ENCODE measurements around the gene FER. TPM values are rescaled to one million over a fixed set of nuclear protein-coding genes. Genes with fewer than 3 reads are reported as not detected.

The FER gene
- total and polyA plus RNA-seq, 2 of the 8 experiments (the other 6 are each of a cell fraction or from before 2014, with no cell fraction given) = 1.3 to 15.8 TPM

DNA sequence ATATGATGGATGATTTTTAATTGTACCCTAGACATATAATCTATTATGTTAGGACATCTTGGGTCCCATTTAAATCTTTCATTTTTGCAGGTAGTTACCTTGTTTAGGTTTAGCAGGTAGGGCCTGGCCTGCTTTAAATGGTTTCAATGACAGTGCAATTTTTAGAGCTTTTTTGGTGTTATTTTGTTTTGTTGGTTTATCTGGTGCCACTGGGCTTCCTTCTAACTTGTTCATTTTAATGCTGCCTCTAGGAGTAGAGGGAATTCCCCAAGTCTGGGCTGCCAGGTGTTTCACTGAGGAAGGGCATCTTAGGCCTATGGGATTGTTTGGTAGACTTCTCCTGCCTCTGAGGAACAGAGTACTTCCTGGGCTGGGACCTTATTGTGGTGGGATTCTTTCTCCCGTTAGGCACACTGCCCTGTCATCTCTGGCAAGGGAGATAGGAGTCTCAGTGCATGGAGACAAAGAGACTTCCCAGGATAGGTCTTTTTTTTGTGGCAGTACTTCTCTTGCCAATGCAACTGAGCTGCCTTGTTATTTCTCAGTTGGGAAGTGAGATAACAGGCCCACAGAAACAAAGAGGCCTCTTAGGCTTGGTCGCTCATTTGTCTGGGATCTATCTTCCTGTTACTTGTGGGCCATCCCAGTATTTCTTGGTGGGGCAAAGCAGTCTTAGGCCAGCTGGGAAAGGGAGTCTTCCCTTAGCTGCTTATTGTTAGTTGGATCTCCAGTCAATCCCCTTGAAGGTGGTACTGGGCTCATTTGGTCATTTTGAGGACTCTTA lies 282.9 kb downstream of the FER start:
- ChIA-PET POLR2A (ENCODE audit: partially characterized antibody) (no interaction called here), CTCF (ENCODE audit: partially characterized antibody) (interaction anchor here (0.6 to 1.0 kb wide), 2 partner anchors 41 to 576 kb away, joined by 3 read pairs; no protein-coding TSS in a partner anchor)
- no peak overlapping the region for H4K5ac ChIP-seq (ENCODE audit: insufficient read length, low read depth, low read length)
- no peaks in the 10 kb centered on the region for H3K23me2 ChIP-seq (ENCODE audit: low read depth, low read length)
- DNase-seq (ENCODE audit: low read depth in 1 of 2, low spot score in 2 of 2) (no peak), FAIRE-seq (no peak)
- no peak overlapping the region for H3K27ac ChIP-seq (ENCODE audit: low read depth, low read length)
- WGBS, 2 experiments (ENCODE audit: extremely low coverage in 1 of 2, insufficient coverage in 1 of 2, insufficient read length in 1 of 2, insufficient replicate concordance in 2 of 2, low coverage in 1 of 2, low lambda C conversion rate in 2 of 2, missing lambda C conversion rate in 1 of 2) = 93% methylated on average over 2 of the region's 2 CpGs; no CpG with 5 or more reads in 1 of the 2 experiments
- no peak overlapping the region for H2AFZ ChIP-seq (ENCODE audit: low read length)
- no peak overlapping the region for H3K4ac ChIP-seq (replicated peaks; ENCODE audit: insufficient read length, low read depth, low read length)
- H2BK12ac ChIP-seq (ENCODE audit: low read depth, low read length) = no peak overlapping the region
- no peak overlapping the region for H2BK120ac ChIP-seq (replicated peaks; ENCODE audit: low read depth, low read length)
- no peak overlapping the region for H3K9ac ChIP-seq (replicated peaks in 1 of 4; ENCODE audit: extremely low read depth in 1 of 4, low read depth in 3 of 4, low read length in 3 of 4)
- no peak overlapping the region for H4K91ac ChIP-seq (replicated peaks; ENCODE audit: insufficient read length, low read length)
- H2AK5ac ChIP-seq (ENCODE audit: low read depth, low read length) = no peak overlapping the region
- H3K23ac ChIP-seq (ENCODE audit: insufficient read length) = no peak overlapping the region
- H4K20me1 ChIP-seq (replicated peaks in 1 of 2; ENCODE audit: control insufficient read depth in 1 of 2, insufficient read depth in 2 of 2, low read length in 2 of 2) = no peaks in the 10 kb centered on the region
- no peak overlapping the region for H4K8ac ChIP-seq (ENCODE audit: extremely low read depth, insufficient read depth, low read length)
- no peak overlapping the region for H3K4me2 ChIP-seq (ENCODE audit: insufficient read depth in 1 of 2, low read depth in 2 of 2, low read length in 2 of 2)
- no peaks in the 10 kb centered on the region for H3K4me1 ChIP-seq (replicated peaks in 1 of 4; ENCODE audit: control insufficient read depth in 3 of 4, insufficient read depth in 4 of 4, low read length in 3 of 4)
- H3K18ac ChIP-seq (ENCODE audit: extremely low read depth, low read length) = no peak overlapping the region
- no peak overlapping the region for H3K4me3 ChIP-seq (ENCODE audit: extremely low read depth in 1 of 4, insufficient read depth in 2 of 4, low read depth in 3 of 4, low read length in 4 of 4)
- no peak overlapping the region for H2BK20ac ChIP-seq (ENCODE audit: low read length)
- no peaks in the 10 kb centered on the region for H3K79me1 ChIP-seq (ENCODE audit: low read depth, low read length)
- no peak overlapping the region for H2BK15ac ChIP-seq (ENCODE audit: low read length)
- no peaks in the 10 kb centered on the region for H3K27me3 ChIP-seq (replicated peaks in 1 of 4; ENCODE audit: control insufficient read depth in 3 of 4, extremely low read depth in 1 of 4, insufficient read depth in 3 of 4, low read length in 3 of 4)
- H3K9me3 ChIP-seq (ENCODE audit: insufficient read depth in 2 of 2, low read depth in 1 of 2, low read length in 1 of 2) = no peaks in the 10 kb centered on the region
- no peaks in the 10 kb centered on the region for H3K36me3 ChIP-seq (ENCODE audit: control insufficient read depth in 2 of 4, insufficient read depth in 4 of 4, low read length in 3 of 4)
- H3K14ac ChIP-seq (ENCODE audit: insufficient read length) = no peak overlapping the region
- H2BK5ac ChIP-seq (ENCODE audit: low read depth, low read length) = no peak overlapping the region
- H3K79me2 ChIP-seq (ENCODE audit: control insufficient read depth in 1 of 2, insufficient read depth in 2 of 2, low read length in 2 of 2) = no peaks in the 10 kb centered on the region
- H3K56ac ChIP-seq (replicated peaks; ENCODE audit: insufficient read length, low read depth, low read length) = no peak overlapping the region
- TF ChIP-seq SIN3A (conservative IDR thresholded peaks at IDR 0.05 in 1 of 2, IDR thresholded peaks at IDR 0.05 in 1 of 2; ENCODE audit: low read depth in 1 of 2, low read length in 2 of 2) = no peak
- TF ChIP-seq, protein P1, sequence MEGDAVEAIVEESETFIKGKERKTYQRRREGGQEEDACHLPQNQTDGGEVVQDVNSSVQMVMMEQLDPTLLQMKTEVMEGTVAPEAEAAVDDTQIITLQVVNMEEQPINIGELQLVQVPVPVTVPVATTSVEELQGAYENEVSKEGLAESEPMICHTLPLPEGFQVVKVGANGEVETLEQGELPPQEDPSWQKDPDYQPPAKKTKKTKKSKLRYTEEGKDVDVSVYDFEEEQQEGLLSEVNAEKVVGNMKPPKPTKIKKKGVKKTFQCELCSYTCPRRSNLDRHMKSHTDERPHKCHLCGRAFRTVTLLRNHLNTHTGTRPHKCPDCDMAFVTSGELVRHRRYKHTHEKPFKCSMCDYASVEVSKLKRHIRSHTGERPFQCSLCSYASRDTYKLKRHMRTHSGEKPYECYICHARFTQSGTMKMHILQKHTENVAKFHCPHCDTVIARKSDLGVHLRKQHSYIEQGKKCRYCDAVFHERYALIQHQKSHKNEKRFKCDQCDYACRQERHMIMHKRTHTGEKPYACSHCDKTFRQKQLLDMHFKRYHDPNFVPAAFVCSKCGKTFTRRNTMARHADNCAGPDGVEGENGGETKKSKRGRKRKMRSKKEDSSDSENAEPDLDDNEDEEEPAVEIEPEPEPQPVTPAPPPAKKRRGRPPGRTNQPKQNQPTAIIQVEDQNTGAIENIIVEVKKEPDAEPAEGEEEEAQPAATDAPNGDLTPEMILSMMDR (IDR thresholded peaks at IDR 0.05; ENCODE audit: control extremely low read depth in 1 of 3, insufficient read depth in 1 of 3, low read depth in 1 of 3, low read length in 3 of 3) = no peak
- no peak for TF ChIP-seq BACH1 (IDR thresholded peaks at IDR 0.05; ENCODE audit: low read length)
- TF ChIP-seq, protein P2, sequence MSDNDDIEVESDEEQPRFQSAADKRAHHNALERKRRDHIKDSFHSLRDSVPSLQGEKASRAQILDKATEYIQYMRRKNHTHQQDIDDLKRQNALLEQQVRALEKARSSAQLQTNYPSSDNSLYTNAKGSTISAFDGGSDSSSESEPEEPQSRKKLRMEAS (IDR thresholded peaks at IDR 0.05) = no peak
- TF ChIP-seq SP1 (IDR thresholded peaks at IDR 0.05; ENCODE audit: low read depth, low read length) = no peak
- no peak for TF ChIP-seq GABPA (IDR thresholded peaks at IDR 0.05; ENCODE audit: borderline replicate concordance, insufficient read depth, low read length)
- TF ChIP-seq BRCA1 (IDR thresholded peaks at IDR 0.05; ENCODE audit: low read depth, low read length) = no peak
- TF ChIP-seq YY1 (IDR thresholded peaks at IDR 0.05; ENCODE audit: low read depth, low read length) = no peak
- TF ChIP-seq TCF12 (IDR thresholded peaks at IDR 0.05; ENCODE audit: low read depth, low read length) = no peak
